Muscle of leg (tissue), 11 donors: ENCODE measurements around the gene CSF2RB. TPM values are rescaled to one million over a fixed set of nuclear protein-coding genes. Genes with fewer than 3 reads are reported as not detected.

Experiments used
- DNase-seq: peaks from one replicate; pipeline ENCODE4 v3.0.0; 2013
- H3K27ac ChIP-seq: one replicate; pipeline ENCODE4 v1.5.1; 2013; ENCODE audit warnings: mild to moderate bottlenecking, low read length, control low read depth
- H3K27me3 ChIP-seq: one replicate; pipeline ENCODE4 v1.6.1; 2013; ENCODE audit warnings: low read length; ENCODE audit not compliant: control insufficient read depth, insufficient read depth
- H3K36me3 ChIP-seq: one replicate; pipeline ENCODE4 v1.6.1; 2013; ENCODE audit warnings: low read length; ENCODE audit not compliant: control insufficient read depth, insufficient read depth
- H3K4me1 ChIP-seq: one replicate; pipeline ENCODE4 v1.6.1; 2013; ENCODE audit warnings: low read length; ENCODE audit not compliant: control insufficient read depth, insufficient read depth
- H3K4me3 ChIP-seq: one replicate; pipeline ENCODE4 v1.5.1; 2013; ENCODE audit warnings: low read length, control low read depth
- H3K9me3 ChIP-seq: replicated peaks from 2 replicates; pipeline ENCODE4 v1.6.1; 2013; ENCODE audit warnings: low read depth, low read length; ENCODE audit not compliant: control insufficient read depth
- WGBS: methylation state at CpG from one replicate; pipeline ENCODE4 v1.1.5; 2013; ENCODE audit warnings: missing lambda C conversion rate; ENCODE audit not compliant: insufficient coverage; 5-methylcytosine and 5-hydroxymethylcytosine counted together
- polyA plus RNA-seq, 8 donors: library from polyadenylated mRNA; unstranded; fragments of 120-200 nt; gene quantifications; one replicate each; pipeline versions ENCODE4 v1.2.1 to v1.2.3, GENCODE V29; 2013; ENCODE audit warnings: inconsistent platforms in 1 of 8, low replicate concordance in 1 of 8; ENCODE audit not compliant: insufficient read length in 8 of 8, insufficient read depth in 1 of 8
- total RNA-seq: library from RNA; stranded (reverse); fragments of 120-200 nt; gene quantifications from one replicate; pipeline ENCODE4 v1.2.4, GENCODE V29; 2013

CSF2RB gene
- total and polyA plus RNA-seq, 9 donors = 1.3 to 3.2 (median 2.1) TPM

DNA sequence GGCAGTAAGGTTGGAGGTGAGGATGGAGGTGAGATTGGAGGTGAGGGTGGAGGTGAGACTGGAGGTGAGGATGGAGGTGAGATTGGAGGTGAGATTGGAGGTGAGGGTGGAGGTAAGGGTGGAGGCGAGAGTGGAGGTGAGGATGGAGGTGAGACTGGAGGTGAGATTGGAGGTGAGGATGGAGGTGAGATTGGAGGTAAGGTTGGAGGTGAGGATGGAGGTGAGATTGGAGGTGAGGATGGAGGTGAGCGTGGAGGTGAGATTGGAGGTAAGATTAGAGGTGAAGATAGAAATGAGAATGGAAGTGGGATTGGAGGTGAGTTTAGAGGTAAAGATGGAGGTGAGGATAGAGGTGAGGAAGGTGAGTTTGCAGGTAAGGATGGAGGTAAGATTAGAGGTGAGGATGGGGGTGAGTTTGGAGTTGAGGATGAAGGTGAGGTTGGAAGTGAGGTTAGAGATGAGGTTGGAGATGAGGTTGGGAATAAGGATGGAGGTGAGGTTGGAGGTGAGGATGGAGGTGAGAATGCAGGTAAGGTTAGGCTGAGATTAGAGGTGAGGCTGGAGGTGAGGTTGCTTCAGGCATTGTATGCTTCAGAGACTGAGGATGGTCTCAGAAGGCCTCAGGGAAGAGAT lies 40.4 kb upstream of the CSF2RB start:
- Histone ChIP-seq H3K36me3 (no peaks in the 10 kb centered on the region), H3K4me3 (no peak overlapping the region), H3K4me1 (peaks cover 8% of the 10 kb centered on the region), H3K27me3 (peaks cover 21% of the 10 kb centered on the region), H3K9me3 (no peaks in the 10 kb centered on the region), H3K27ac (no peak overlapping the region)
- whole genome bisulfite sequencing = 100% methylated on average over 2 of the region's 2 CpGs
- no peak for DNase-seq

DNA sequence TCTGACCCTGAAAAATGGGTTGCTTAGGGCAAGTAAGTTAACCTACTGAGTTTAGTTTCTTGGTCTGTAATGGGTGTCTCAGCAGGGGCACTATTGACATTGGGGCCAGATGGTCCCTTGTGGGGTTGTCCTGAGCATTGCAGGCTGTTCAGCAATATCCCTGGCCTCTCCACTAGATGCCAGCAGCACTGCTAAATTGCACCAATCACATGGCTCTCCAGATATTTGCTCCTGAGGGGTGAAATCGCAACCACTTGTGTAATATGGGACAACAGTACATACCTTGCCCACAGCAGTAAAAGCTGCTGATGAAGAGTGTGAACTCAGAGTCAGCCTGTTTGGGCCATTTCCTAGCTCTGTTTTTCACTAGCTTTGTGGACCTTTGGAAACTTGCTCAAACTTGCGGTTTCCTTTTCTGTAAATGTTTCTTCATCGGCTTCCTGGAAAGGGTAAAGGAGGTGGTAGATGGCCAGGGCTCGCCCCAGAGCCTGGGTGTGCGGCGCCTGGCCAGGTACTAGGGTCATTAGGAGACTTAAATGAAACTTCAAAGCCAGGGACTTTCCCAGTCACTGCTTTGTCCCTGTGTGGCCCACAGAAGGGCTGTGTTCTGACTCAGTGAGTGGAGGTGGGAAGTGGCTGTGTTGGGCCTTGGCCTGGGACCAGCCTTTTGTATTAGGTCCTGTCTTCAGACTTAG lies 39.7 kb upstream of the CSF2RB start:
- H3K4me3 ChIP-seq = no peak overlapping the region
- H3K27ac ChIP-seq = peak overlapping the region; percentile 59
- peak; percentile 44 for DNase-seq
- H3K4me1 ChIP-seq = peaks cover 8% of the 10 kb centered on the region
- H3K36me3 ChIP-seq = no peaks in the 10 kb centered on the region
- H3K27me3 ChIP-seq = peaks cover 21% of the 10 kb centered on the region
- H3K9me3 ChIP-seq = no peaks in the 10 kb centered on the region
- 60% methylated on average over 5 of the region's 6 CpGs for WGBS

DNA sequence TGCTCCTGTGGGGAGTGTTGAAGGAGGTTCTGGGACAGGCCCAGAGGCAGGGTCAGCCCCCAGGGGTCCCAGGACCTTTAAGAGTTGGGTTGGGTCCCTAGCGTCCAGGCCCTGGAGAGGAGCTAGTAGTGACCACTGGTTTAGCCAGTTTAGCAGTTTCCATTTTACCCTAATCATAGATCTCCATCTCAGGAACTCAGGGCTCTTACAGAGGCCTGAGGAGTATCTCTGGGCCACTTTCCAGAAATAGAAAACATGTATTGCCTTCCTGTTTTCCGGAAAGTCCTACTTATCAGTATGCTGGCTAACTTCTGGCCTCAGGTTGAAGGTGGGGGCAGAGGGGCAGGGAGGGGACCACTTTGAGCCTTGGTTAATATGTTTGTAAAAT lies 39.1 kb upstream of the CSF2RB start:
- H3K27ac ChIP-seq = peak overlapping the region; percentile 59
- peaks cover 21% of the 10 kb centered on the region for H3K27me3 ChIP-seq
- DNase-seq = no peak
- WGBS = 40% methylated on average over 1 of the region's 2 CpGs
- H3K4me1 ChIP-seq = peaks cover 8% of the 10 kb centered on the region
- no peaks in the 10 kb centered on the region for H3K9me3 ChIP-seq
- H3K4me3 ChIP-seq = no peak overlapping the region
- H3K36me3 ChIP-seq = no peaks in the 10 kb centered on the region

DNA sequence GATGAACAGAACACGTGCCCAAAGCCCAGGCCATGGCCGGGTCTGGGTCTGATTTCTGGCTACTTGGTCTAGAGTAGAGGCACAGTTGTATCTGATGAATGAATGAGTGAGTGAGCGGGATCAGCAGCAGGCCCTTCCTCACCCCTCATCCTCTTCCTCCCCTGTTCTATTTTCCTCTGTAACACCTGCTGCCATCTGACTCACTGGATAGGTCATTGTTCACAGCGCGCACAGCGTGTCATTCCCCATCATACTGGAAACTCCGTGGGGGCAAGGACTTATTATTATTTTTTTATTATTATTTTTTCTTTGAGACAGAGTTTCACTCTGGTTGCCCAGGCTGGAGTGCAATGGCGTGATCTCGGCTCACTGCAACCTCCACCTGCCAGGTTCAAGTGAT lies 38.7 kb upstream of the CSF2RB start:
- peaks cover 8% of the 10 kb centered on the region for H3K4me1 ChIP-seq
- peaks cover 20% of the 10 kb centered on the region for H3K27me3 ChIP-seq
- H3K9me3 ChIP-seq = no peaks in the 10 kb centered on the region
- no peak overlapping the region for H3K4me3 ChIP-seq
- no peaks in the 10 kb centered on the region for H3K36me3 ChIP-seq
- DNase-seq = no peak
- WGBS = 100% methylated on average over 1 of the region's 9 CpGs
- peak overlapping the region; percentile 7 for H3K27ac ChIP-seq

DNA sequence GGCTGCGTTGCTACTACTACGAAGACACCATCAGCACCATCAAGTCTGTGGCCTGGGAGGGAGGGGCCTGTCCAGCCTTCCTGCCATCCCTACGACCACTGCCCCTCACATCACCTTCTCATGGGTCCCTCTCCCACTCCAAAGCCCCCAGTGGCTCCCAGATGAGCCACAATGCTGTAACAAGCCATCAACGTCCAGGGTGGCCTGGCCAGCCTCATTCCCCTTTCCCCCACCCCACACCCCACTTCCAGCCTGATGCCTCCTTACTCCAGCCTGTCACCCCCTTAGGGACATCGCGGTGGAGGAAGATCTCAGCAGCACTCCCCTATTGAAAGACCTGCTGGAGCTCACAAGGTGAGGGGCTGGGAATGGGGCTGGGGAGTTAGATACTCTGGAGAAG lies 37.7 kb upstream of the CSF2RB start:
- H3K9me3 ChIP-seq = no peaks in the 10 kb centered on the region
- no peaks in the 10 kb centered on the region for H3K36me3 ChIP-seq
- DNase-seq = no peak
- H3K27ac ChIP-seq = no peak overlapping the region
- no peak overlapping the region for H3K4me3 ChIP-seq
- WGBS = 50% methylated on average over 2 of the region's 6 CpGs
- H3K27me3 ChIP-seq = peaks cover 14% of the 10 kb centered on the region
- H3K4me1 ChIP-seq = peaks cover 8% of the 10 kb centered on the region

DNA sequence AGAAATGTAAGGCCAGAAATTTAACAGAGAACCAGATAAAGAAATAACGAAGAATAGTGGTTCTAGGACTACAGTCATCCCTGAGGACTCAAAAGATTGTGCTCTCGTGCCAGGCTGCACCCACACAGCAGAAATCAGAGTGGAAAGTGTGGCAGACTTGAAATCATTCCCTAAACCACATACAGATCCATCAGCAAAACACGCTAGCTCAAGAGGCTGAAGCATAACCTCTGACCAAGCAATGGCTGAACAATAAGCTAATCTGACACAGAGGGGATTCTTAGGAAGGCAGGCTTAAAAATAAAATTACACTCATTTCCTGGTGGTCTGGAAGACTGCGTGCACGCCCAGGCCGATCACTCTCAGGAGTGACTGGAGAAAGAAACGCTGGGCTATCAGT lies 33.7 kb upstream of the CSF2RB start:
- Histone ChIP-seq H3K27ac (no peak overlapping the region), H3K4me3 (no peak overlapping the region), H3K36me3 (no peaks in the 10 kb centered on the region), H3K4me1 (no peaks in the 10 kb centered on the region), H3K27me3 (peaks cover 5% of the 10 kb centered on the region), H3K9me3 (no peaks in the 10 kb centered on the region)
- 29% methylated on average over 5 of the region's 7 CpGs for WGBS
- no peak for DNase-seq

DNA sequence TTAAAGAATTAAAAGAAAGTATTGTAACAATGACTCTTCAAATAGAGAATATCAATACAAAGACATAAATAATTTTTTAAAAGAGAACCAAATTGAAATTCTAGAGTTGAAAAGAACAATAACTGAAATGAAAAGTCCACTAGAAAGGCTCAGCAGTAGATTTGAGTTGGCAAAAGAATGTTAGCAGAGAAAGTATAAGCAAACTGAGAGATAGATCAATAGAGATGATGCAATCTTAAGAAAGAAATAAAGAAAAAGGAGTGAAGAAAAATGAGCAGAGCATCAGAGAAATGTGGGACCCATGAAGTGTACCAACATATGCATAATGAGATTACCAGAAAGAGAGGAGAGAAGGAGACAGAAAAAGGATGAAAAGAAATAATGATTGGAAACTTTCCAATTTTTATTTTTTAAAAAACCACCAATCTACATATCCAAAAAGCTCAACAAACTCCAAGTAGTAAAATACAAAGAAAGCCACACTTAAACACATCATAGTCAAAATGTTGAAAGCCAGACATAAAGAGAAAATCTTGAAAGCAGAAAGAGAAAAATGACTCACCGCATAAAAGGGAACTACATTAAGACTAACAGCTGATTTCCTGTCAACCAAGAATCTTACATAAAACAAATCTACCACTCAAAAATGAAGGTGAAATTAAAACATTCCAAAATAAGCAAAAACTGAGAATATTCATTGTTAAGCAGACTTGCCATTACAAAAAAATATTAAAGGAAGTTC lies 31.8 kb upstream of the CSF2RB start:
- WGBS = no CpG with 5 or more reads among the region's 1 CpG
- H3K27ac ChIP-seq = no peak overlapping the region
- no peak for DNase-seq

DNA sequence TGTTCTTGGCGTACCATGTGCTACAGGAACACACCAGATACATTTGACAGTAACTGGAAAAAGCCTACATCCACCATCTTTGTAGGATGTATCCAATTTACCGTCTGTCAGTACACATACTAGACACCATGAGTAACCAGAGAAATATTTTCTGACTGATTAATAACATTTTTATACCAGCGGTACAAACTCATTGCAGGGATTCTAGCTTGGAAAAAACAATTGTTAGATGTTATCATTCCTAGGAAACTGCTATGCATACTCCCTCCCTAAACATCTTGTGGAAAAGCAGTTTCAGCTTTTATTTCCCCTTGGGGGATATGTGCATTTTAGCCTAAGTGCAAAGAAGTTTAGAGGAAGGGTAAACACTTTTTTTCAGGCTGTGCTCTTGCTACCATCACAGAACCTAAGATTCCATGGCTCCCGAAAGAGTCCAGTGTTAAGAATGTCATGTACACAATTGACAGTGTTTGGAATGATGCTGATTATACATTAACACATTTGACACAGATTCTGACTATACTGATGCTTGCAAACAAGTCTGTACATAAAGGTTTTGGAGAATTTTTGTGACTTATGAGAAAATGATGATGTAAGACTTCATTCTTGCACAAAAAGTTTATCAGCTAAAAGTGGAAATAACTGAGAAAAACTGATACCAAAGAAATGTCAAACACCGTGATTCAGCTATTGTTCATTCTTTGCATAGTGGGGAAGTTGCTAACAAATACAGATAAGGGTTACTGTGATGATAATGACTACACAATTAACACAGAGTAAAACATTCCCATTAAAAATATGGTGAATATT lies 28.9 kb upstream of the CSF2RB start:
- H3K4me1 ChIP-seq = no peaks in the 10 kb centered on the region
- no peak for DNase-seq
- H3K27ac ChIP-seq = no peak overlapping the region
- WGBS = no CpG with 5 or more reads among the region's 5 CpGs
- no peaks in the 10 kb centered on the region for H3K9me3 ChIP-seq
- H3K36me3 ChIP-seq = no peaks in the 10 kb centered on the region
- peaks cover 2% of the 10 kb centered on the region for H3K27me3 ChIP-seq
- no peak overlapping the region for H3K4me3 ChIP-seq

More for the DNA sequence above, 31.8 kb upstream of the CSF2RB start:
- Histone ChIP-seq H3K4me1 (no peaks in the 10 kb centered on the region), H3K4me3 (no peak overlapping the region), H3K9me3 (no peaks in the 10 kb centered on the region), H3K36me3 (no peaks in the 10 kb centered on the region), H3K27me3 (peaks cover 5% of the 10 kb centered on the region)

DNA sequence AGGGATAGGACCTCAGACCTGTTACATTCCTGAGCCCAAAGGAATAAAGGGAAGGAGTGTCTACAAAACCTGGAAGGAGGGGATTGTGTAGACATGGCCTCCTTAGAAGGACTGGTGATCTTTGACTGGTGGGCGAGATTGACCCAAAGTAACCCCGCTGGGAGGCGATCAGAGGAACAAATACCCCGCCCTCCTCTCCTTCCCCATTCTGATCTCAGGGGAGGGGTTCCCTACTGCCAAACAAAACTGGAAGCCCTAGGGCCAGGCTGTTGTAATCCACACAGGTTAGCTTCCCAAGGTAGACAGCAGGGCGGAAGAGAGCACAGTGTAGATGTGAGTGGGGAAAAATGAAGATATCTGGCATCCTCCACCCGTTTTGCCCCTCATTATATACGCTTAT lies 28.0 kb upstream of the CSF2RB start:
- no peaks in the 10 kb centered on the region for H3K4me1 ChIP-seq
- no peak for DNase-seq
- no peak overlapping the region for H3K27ac ChIP-seq
- no peaks in the 10 kb centered on the region for H3K36me3 ChIP-seq
- H3K4me3 ChIP-seq = no peak overlapping the region
- no CpG with 5 or more reads among the region's 7 CpGs for WGBS
- H3K9me3 ChIP-seq = no peaks in the 10 kb centered on the region
- H3K27me3 ChIP-seq = no peaks in the 10 kb centered on the region

DNA sequence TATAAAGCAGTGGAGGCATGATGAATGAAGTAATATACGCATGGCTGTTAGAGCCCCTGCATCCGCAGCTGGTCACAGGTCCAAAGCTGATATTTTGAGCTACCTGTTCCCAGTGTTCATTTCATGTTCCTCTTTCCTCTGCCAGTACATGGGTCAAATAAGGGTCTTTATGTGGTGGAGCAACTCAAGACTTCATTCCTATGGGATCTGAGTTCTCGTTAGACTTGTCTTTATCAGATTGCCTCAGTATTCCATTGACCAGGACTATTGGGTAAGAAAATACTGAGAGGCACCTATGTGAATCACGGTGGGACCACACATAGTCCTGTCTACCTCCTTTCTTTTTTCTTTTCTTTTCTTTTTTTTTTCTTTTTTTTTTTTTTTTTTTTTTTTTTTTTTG lies 27.4 kb upstream of the CSF2RB start:
- H3K4me1 ChIP-seq = no peaks in the 10 kb centered on the region
- no peaks in the 10 kb centered on the region for H3K36me3 ChIP-seq
- H3K27ac ChIP-seq = no peak overlapping the region
- no peaks in the 10 kb centered on the region for H3K9me3 ChIP-seq
- WGBS = 100% methylated on average over 2 of the region's 4 CpGs
- no peaks in the 10 kb centered on the region for H3K27me3 ChIP-seq
- no peak overlapping the region for H3K4me3 ChIP-seq
- DNase-seq = no peak
